OCI-LY7 (cell line): ENCODE results near the gene IFIT1B. TPM values are rescaled to one million over a fixed set of nuclear protein-coding genes. Genes with fewer than 3 reads are reported as not detected.

Source experiments
- BruUV-seq: library from RNA; stranded (reverse); fragments of 400-500 nt; replicated peaks from 2 replicates; lab custom pipeline; 2021; lab: Mats Ljungman, UMichigan
- CTCF ChIA-PET: fragments of 300-600 bp; sonication (Branson Sonifier 250); formaldehyde crosslinking; loops from one replicate; lab custom pipeline; 2022; ENCODE audit warnings: antibody characterized with exemption; ENCODE audit not compliant: unreplicated experiment; lab: Charles Lee
- POLR2A ChIA-PET: fragments of 300-600 bp; sonication (Branson Sonifier 250); formaldehyde crosslinking; loops from one replicate; lab custom pipeline; 2022; ENCODE audit warnings: antibody characterized with exemption; lab: Charles Lee
- DNase-seq: peaks from one replicate; pipeline ENCODE4 v3.0.0-alpha.2; 2015; ENCODE audit warnings: low spot score
- H2AFZ ChIP-seq: fragments of 200-600 bp; sonication (generic), shearing (Covaris generic); 2 replicates; pipeline ENCODE4 v1.6.1; 2014; ENCODE audit warnings: mild to moderate bottlenecking, antibody characterized with exemption, low read length, moderate library complexity
- H3K27ac ChIP-seq: fragments of 200-600 bp; sonication (generic); 2 replicates; pipeline ENCODE4 v1.5.1; 2014; ENCODE audit warnings: mixed run types, low read depth, mild to moderate bottlenecking, moderate library complexity, low read length, inconsistent platforms; ENCODE audit not compliant: poor library complexity, severe bottlenecking
- H3K36me3 ChIP-seq: fragments of 200-600 bp; sonication (generic); 2 replicates; pipeline ENCODE4 v1.6.1; 2014; ENCODE audit warnings: mild to moderate bottlenecking, antibody characterized with exemption, low read length, moderate library complexity, mixed read lengths; ENCODE audit not compliant: insufficient read depth
- H3K4me1 ChIP-seq: fragments of 200-600 bp; sonication (generic); 2 replicates; pipeline ENCODE4 v1.5.1; 2014; ENCODE audit warnings: mild to moderate bottlenecking, low read length; ENCODE audit not compliant: insufficient read depth, poor library complexity, severe bottlenecking
- H3K4me2 ChIP-seq: fragments of 200-600 bp; sonication (generic); 2 replicates; pipeline ENCODE4 v1.6.1; 2014; ENCODE audit warnings: mild to moderate bottlenecking, low read length
- H3K4me3 ChIP-seq: fragments of 200-600 bp; sonication (generic); 2 replicates; pipeline ENCODE4 v1.5.1; 2014; ENCODE audit warnings: mild to moderate bottlenecking, low read depth, low read length; ENCODE audit not compliant: poor library complexity, severe bottlenecking
- H3K79me2 ChIP-seq: fragments of 200-600 bp; sonication (generic); 2 replicates; pipeline ENCODE4 v1.6.1; 2016; ENCODE audit warnings: low read depth, mild to moderate bottlenecking, low read length, moderate library complexity, mixed read lengths; ENCODE audit not compliant: insufficient read depth
- H3K9me2 ChIP-seq: fragments of 200-600 bp; sonication (generic); 2 replicates; pipeline ENCODE4 v1.6.1; 2016; ENCODE audit warnings: mild to moderate bottlenecking, low read length, mixed read lengths; ENCODE audit not compliant: insufficient read depth
- H3K9me3 ChIP-seq: fragments of 200-600 bp; sonication (generic); 2 replicates; pipeline ENCODE4 v1.6.1; 2014; ENCODE audit warnings: mild to moderate bottlenecking, mixed run types, low read length, mixed read lengths
- H4K20me1 ChIP-seq: fragments of 200-600 bp; sonication (generic); 2 replicates; pipeline ENCODE4 v1.6.1; 2014; ENCODE audit warnings: mild to moderate bottlenecking, antibody characterized with exemption, low read length, moderate library complexity, mixed read lengths; ENCODE audit not compliant: insufficient read depth
- EZH2phosphoT487 ChIP-seq: fragments of 200-600 bp; sonication (generic); IDR thresholded peaks from 2 replicates; pipeline ENCODE4 v1.6.1; 2018; ENCODE audit warnings: low read depth, borderline replicate concordance, mild to moderate bottlenecking, mixed run types, antibody characterized with exemption, low read length, moderate library complexity, mixed read lengths
- intact Hi-C: fragments of 100-400 bp; cut with micrococcal nuclease; formaldehyde crosslinking; loops from one replicate; pipeline ENCODE4 v1.10.0; 2022; ENCODE audit not compliant: unreplicated experiment
- total RNA-seq, 2 experiments: library from RNA; depleted of rRNA in 1 of 2; stranded (reverse); fragments of >200 nt in 1 of 2; shearing (Covaris generic) in 1 of 2; gene quantifications; 2 replicates each; pipeline ENCODE4 v1.2.3, GENCODE V29; 2014 to 2022
- TF ChIP-seq, protein P1 (sequence below): fragments of 200-600 bp; sonication (generic); conservative IDR thresholded peaks from 2 replicates; pipeline ENCODE4 v1.5.1; 2014; ENCODE audit warnings: mild to moderate bottlenecking, antibody characterized with exemption, low read length, moderate library complexity, mixed read lengths

The IFIT1B gene
- total RNA-seq, 2 experiments from 2014 or later, result not detected

DNA sequence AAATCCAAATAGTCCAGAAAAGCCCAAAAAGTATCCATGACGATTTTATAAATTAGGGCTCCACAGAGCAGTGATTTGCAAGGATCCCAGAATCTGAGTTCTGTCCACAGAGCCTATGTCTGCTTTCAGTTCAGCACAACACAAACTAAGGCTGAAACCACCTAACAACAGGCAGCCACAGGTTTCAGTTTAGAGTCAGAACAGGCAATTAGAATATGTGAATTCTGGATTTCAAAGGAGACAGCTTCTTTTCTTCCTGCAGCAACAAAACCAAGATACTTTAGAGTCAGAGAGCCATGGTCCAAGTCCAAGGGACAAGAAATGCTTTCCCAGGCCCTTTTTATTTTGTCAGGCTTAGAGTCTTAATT lies 26.5 kb upstream of the IFIT1B start:
- no peaks in the 10 kb centered on the region for H3K4me1 ChIP-seq
- H3K4me2 ChIP-seq, result no peak overlapping the region
- no peak overlapping the region for H3K27ac ChIP-seq
- no TSS peak for BruUV-seq
- H3K9me2 ChIP-seq, result no peaks in the 10 kb centered on the region
- TF ChIP-seq EZH2phosphoT487, result no peak
- TF ChIP-seq, protein P1, sequence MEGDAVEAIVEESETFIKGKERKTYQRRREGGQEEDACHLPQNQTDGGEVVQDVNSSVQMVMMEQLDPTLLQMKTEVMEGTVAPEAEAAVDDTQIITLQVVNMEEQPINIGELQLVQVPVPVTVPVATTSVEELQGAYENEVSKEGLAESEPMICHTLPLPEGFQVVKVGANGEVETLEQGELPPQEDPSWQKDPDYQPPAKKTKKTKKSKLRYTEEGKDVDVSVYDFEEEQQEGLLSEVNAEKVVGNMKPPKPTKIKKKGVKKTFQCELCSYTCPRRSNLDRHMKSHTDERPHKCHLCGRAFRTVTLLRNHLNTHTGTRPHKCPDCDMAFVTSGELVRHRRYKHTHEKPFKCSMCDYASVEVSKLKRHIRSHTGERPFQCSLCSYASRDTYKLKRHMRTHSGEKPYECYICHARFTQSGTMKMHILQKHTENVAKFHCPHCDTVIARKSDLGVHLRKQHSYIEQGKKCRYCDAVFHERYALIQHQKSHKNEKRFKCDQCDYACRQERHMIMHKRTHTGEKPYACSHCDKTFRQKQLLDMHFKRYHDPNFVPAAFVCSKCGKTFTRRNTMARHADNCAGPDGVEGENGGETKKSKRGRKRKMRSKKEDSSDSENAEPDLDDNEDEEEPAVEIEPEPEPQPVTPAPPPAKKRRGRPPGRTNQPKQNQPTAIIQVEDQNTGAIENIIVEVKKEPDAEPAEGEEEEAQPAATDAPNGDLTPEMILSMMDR, result no peak
- ChIA-PET POLR2A (interaction anchor here (0.6 kb wide), 1 partner anchor 103 kb away, joined by 3 read pairs; no protein-coding TSS in a partner anchor), CTCF (no interaction called here)
- no peaks in the 10 kb centered on the region for H3K36me3 ChIP-seq
- H2AFZ ChIP-seq, result no peak overlapping the region
- no peak for DNase-seq
- intact Hi-C loops, result no loop called here
- H3K9me3 ChIP-seq, result no peaks in the 10 kb centered on the region
- H4K20me1 ChIP-seq, result no peaks in the 10 kb centered on the region
- no peak overlapping the region for H3K4me3 ChIP-seq
- no peaks in the 10 kb centered on the region for H3K79me2 ChIP-seq

DNA sequence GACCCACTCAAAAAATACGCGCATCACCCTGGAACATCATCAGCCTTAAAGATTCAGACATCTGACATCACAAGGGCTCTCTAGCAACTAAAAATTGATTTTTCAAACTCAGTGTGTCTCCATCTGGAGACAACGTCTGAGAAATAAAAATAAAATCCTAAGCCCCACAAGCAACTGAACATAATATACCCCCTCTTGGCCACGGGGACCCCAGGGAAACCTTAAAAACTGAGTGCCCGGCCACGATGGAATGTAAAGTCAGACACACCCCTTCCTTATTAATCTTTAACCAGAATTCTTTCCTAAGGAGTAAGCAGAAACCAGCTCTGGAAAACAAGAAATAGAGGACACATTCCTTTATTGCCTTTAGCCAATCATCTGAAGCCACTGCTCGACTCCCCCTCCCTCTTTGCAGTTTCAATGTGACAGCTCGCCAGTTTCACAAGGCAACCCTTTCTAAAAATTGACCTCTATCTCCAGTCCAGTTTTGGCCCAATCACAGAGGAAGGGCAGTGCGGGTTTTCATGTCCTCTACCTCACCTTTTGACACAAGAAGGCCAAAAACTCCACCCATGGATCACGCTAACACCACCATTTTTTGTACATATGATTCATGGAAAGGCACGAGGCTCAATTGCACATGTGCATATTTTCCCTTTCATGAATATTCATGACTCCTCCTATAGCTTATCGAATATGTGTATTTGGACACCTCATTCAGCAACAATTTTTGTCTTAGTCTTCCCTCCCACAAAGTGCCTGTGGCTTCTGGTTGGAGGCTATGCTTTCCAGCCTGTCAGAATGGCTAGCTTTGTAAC lies 25.9 kb upstream of the IFIT1B start:
- Histone ChIP-seq H3K4me3 (no peak overlapping the region), H3K36me3 (no peaks in the 10 kb centered on the region), H4K20me1 (no peaks in the 10 kb centered on the region), H3K9me3 (no peaks in the 10 kb centered on the region), H3K27ac (no peak overlapping the region), H3K79me2 (no peaks in the 10 kb centered on the region), H2AFZ (no peak overlapping the region), H3K4me2 (no peak overlapping the region), H3K4me1 (no peaks in the 10 kb centered on the region), H3K9me2 (no peaks in the 10 kb centered on the region)
- CTCF ChIA-PET, result interaction anchor here (1.0 kb wide), 1 partner anchor 13 kb away, joined by 3 read pairs; no protein-coding TSS in a partner anchor
- intact Hi-C loops, result no loop called here
- BruUV-seq, result no TSS peak
- TF ChIP-seq, protein P1, result no peak
- TF ChIP-seq EZH2phosphoT487, result no peak
- POLR2A ChIA-PET, result interaction anchor here (0.7 kb wide), 1 partner anchor 405 kb away, joined by 3 read pairs; no protein-coding TSS in a partner anchor
- no peak for DNase-seq

DNA sequence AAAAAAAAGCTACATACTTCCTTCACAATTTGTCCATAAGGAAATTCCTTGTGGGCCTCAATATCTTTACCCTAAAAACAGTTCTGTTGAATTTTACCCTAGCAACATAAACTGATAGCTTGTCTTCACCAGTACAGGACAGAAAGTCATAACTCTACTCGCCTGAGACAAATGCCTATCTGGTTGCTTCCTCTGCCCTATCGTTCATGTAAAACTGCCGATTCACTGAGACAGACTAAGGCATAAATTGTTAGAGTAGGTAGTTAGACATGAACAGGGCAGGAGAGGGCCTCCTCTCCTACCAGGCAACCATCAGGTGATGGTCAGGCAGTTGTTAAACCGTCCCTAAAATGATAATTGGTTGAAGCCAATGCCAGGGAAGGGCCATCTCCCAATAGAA lies 25.1 kb upstream of the IFIT1B start:
- ChIA-PET POLR2A (no interaction called here), CTCF (interaction anchor here (1.0 kb wide), 1 partner anchor 12 kb away, joined by 3 read pairs; no protein-coding TSS in a partner anchor)
- no peak overlapping the region for H3K4me3 ChIP-seq
- H3K4me2 ChIP-seq, result no peak overlapping the region
- no peak for DNase-seq
- no peaks in the 10 kb centered on the region for H3K9me3 ChIP-seq
- H3K9me2 ChIP-seq, result no peaks in the 10 kb centered on the region
- H3K79me2 ChIP-seq, result no peaks in the 10 kb centered on the region
- H4K20me1 ChIP-seq, result no peaks in the 10 kb centered on the region
- intact Hi-C loops, result no loop called here
- H2AFZ ChIP-seq, result no peak overlapping the region
- BruUV-seq, result no TSS peak
- no peaks in the 10 kb centered on the region for H3K36me3 ChIP-seq
- no peak overlapping the region for H3K27ac ChIP-seq
- no peaks in the 10 kb centered on the region for H3K4me1 ChIP-seq
- TF ChIP-seq, protein P1, result no peak
- no peak for TF ChIP-seq EZH2phosphoT487
